SH-SY5Y (cell line): ENCODE data around the gene SLC22A3.

Experiments
- GATA2 ChIP-seq: IDR thresholded peaks from 2 replicates; pipeline ENCODE4 v1.6.1; 2011; ENCODE audit warnings: mild to moderate bottlenecking, low read depth, low read length
- GATA3 ChIP-seq: IDR thresholded peaks from 2 replicates; pipeline ENCODE4 v1.6.1; 2011; ENCODE audit warnings: low read depth, mild to moderate bottlenecking, low read length, moderate library complexity

- TF ChIP-seq GATA3 (no peak), GATA2 (no peak)
These were observed 10.9 kb upstream of the SLC22A3 start for GRCh38 chr6:160337301-160337700.
